Ishikawa (cell line): ENCODE data around the gene PSAP.

ENCODE experiments used
- CEBPB ChIP-seq: IDR thresholded peaks from 2 replicates; pipeline ENCODE4 v1.6.1; 2012
- CREB1 ChIP-seq: IDR thresholded peaks from 2 replicates; pipeline ENCODE4 v1.6.1; 2012; ENCODE audit warnings: low read depth
- EGR1 ChIP-seq: IDR thresholded peaks from 2 replicates; pipeline ENCODE4 v1.6.1; 2012
- EP300 ChIP-seq: IDR thresholded peaks from 2 replicates; pipeline ENCODE4 v1.6.1; 2012; ENCODE audit warnings: borderline replicate concordance
- FOXM1 ChIP-seq: IDR thresholded peaks from 2 replicates; pipeline ENCODE4 v1.6.1; 2012; ENCODE audit warnings: low read depth, borderline replicate concordance
- NFIC ChIP-seq: IDR thresholded peaks from 2 replicates; pipeline ENCODE4 v1.6.1; 2012
- RAD21 ChIP-seq: IDR thresholded peaks from 2 replicates; pipeline ENCODE4 v1.6.1; 2012; ENCODE audit warnings: low read depth
- TAF1 ChIP-seq: IDR thresholded peaks from 2 replicates; pipeline ENCODE4 v1.6.1; 2012; ENCODE audit warnings: low read depth, mild to moderate bottlenecking
- TCF12 ChIP-seq: IDR thresholded peaks from 2 replicates; pipeline ENCODE4 v1.6.1; 2012; ENCODE audit warnings: low read depth
- TEAD4 ChIP-seq: IDR thresholded peaks from 2 replicates; pipeline ENCODE4 v1.6.1; 2012
- YY1 ChIP-seq: IDR thresholded peaks from 2 replicates; pipeline ENCODE4 v1.6.1; 2012; ENCODE audit warnings: low read depth
- ZBTB7A ChIP-seq: IDR thresholded peaks from 2 replicates; pipeline ENCODE4 v1.6.1; 2012; ENCODE audit warnings: low read depth
- TF ChIP-seq, protein P1 (sequence below): IDR thresholded peaks from 2 replicates; pipeline ENCODE4 v1.6.1; 2012; ENCODE audit warnings: low read depth, mild to moderate bottlenecking
- TF ChIP-seq, protein P2 (sequence below): IDR thresholded peaks from 2 replicates; pipeline ENCODE4 v1.6.1; 2012
- TF ChIP-seq, protein P3 (sequence below): IDR thresholded peaks from 2 replicates; pipeline ENCODE4 v1.6.1; 2012

The PSAP gene

DNA sequence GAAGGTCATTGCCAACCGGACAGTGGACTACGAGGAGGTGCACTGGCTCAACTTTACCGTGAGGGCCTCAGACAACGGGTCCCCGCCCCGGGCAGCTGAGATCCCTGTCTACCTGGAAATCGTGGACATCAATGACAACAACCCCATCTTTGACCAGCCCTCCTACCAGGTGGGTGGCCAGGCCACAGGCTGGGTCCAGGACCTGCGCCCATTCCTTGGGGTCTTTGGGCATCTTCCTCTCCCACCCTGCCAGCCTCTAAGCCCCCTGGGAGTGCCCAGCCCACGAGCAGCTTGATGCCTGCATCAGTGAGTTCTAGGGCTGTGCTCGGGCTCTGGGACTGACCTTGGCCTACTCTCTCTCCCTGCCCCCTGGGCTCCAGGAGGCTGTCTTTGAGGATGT lies 51.9 kb downstream of the PSAP start:
- no peak for TF ChIP-seq CREB1
- TF ChIP-seq EP300, result no peak
- no peak for TF ChIP-seq ZBTB7A
- TF ChIP-seq YY1, result no peak
- TF ChIP-seq TCF12, result no peak
- no peak for TF ChIP-seq FOXM1

DNA sequence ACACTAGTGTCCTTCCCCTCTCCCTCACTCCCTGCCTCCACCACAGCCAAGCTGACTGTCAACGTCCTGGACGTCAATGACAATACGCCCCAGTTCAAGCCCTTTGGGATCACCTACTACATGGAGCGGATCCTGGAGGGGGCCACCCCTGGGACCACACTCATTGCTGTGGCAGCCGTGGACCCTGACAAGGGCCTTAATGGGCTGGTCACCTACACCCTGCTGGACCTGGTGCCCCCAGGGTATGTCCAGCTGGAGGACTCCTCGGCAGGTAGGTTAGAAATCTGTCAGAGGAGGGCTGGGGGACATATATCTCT lies 52.8 kb downstream of the PSAP start:
- TF ChIP-seq ZBTB7A (no peak), CREB1 (no peak), EGR1 (no peak), RAD21 (no peak), NFIC (no peak), TAF1 (no peak), EP300 (no peak), FOXM1 (no peak), TEAD4 (no peak), YY1 (no peak)
- TF ChIP-seq, protein P1, sequence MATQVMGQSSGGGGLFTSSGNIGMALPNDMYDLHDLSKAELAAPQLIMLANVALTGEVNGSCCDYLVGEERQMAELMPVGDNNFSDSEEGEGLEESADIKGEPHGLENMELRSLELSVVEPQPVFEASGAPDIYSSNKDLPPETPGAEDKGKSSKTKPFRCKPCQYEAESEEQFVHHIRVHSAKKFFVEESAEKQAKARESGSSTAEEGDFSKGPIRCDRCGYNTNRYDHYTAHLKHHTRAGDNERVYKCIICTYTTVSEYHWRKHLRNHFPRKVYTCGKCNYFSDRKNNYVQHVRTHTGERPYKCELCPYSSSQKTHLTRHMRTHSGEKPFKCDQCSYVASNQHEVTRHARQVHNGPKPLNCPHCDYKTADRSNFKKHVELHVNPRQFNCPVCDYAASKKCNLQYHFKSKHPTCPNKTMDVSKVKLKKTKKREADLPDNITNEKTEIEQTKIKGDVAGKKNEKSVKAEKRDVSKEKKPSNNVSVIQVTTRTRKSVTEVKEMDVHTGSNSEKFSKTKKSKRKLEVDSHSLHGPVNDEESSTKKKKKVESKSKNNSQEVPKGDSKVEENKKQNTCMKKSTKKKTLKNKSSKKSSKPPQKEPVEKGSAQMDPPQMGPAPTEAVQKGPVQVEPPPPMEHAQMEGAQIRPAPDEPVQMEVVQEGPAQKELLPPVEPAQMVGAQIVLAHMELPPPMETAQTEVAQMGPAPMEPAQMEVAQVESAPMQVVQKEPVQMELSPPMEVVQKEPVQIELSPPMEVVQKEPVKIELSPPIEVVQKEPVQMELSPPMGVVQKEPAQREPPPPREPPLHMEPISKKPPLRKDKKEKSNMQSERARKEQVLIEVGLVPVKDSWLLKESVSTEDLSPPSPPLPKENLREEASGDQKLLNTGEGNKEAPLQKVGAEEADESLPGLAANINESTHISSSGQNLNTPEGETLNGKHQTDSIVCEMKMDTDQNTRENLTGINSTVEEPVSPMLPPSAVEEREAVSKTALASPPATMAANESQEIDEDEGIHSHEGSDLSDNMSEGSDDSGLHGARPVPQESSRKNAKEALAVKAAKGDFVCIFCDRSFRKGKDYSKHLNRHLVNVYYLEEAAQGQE, result no peak
- TF ChIP-seq, protein P2, sequence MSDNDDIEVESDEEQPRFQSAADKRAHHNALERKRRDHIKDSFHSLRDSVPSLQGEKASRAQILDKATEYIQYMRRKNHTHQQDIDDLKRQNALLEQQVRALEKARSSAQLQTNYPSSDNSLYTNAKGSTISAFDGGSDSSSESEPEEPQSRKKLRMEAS, result no peak
- TF ChIP-seq, protein P3, sequence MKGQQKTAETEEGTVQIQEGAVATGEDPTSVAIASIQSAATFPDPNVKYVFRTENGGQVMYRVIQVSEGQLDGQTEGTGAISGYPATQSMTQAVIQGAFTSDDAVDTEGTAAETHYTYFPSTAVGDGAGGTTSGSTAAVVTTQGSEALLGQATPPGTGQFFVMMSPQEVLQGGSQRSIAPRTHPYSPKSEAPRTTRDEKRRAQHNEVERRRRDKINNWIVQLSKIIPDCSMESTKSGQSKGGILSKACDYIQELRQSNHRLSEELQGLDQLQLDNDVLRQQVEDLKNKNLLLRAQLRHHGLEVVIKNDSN, result no peak

DNA sequence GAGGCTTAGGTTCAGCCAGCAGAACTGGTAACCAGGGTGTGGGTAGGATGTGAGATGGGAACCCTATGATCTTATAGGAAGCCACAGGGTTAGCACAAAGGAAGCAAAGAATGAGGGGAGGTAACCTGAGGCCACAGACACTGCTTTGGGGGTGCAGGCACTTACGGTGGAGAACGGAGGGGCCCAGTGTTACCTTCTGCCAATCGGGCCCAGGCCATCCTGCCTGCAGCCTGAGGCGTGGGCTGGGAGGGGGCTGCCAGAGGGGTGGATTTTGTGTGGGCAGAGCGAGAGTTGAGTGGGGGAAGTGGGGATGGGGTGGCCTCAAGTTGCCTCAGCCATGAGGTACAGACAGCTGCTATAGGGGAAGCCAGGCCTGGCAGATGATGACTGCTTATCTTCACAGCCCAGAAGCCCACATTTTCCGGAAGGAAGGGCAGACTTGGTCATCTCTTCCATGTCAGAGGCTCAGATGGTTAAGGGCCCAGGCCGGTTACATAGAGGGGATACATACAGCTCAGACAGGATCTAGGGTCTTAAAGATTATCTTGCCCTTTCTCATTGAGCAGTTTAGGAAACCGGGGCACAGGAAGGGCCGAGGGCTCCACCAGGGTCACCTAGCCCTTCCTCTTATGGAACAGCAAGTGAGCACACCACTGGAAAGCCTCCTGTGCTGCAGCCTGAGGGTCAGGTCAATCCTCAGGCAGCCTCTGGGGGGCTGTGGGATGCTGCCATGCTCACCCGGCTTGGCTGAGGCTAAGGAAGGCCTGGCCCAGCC lies 53.3 kb downstream of the PSAP start:
- TF ChIP-seq TAF1 (no peak), CEBPB (no peak), CREB1 (no peak), NFIC (no peak)

DNA sequence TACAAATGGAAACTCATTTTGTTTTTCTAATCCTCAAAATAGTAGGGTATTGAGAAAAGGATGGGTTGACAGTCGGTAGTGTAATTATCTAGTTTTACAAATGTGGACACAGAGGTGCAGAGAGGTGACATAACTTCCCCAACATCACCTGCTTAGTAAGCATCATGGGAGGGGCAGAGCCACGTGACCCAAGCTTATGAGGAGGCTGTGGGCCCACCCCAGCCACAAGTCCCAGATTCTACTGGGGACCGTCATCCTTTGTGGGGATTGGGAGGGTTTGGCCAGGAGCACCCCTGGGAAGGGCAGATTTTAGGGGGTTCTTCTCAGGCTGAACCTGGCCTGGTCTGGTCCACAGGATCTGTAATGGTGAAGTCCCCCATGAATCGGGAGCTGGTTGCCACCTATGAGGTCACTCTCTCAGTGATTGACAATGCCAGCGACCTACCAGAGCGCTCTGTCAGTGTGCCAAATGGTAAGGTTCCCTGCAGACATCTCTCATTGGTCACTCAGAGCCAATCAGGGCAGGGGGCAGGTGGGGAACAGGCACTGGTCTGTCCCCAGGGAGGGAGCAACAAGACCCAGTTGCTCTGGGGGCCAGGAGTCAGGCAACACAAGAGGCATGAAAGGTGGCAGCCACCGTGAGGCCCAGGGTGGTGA lies 54.2 kb downstream of the PSAP start:
- no peak for TF ChIP-seq YY1
- TF ChIP-seq, protein P1, result no peak
- no peak for TF ChIP-seq CEBPB
- TF ChIP-seq RAD21, result no peak
- no peak for TF ChIP-seq EP300
- no peak for TF ChIP-seq ZBTB7A
- TF ChIP-seq, protein P3, result no peak
- TF ChIP-seq TAF1, result no peak
- no peak for TF ChIP-seq EGR1
- TF ChIP-seq NFIC, result no peak
- no peak for TF ChIP-seq TCF12
- TF ChIP-seq, protein P2, result no peak
- no peak for TF ChIP-seq TEAD4
- TF ChIP-seq FOXM1, result no peak
- no peak for TF ChIP-seq CREB1

DNA sequence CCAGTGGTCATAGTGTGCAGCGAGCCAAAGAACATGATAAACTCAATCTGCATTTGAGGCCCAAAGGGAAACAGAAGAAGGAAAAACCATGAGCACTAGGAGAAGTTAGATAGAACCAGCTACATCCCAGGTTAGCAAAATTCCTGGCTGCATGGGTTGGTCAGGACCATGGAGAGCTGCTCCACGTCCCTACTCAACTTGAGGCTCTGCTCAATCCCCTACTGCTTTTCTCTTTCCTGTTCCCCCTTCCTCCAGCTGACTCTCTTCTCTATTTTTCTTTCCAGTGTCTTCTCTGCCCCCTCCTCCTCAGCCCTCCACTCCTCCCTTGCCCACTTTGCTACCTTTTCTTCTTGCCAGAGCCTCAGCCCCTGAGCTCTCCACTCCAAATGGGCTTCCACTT lies 55.8 kb downstream of the PSAP start:
- no peak for TF ChIP-seq TAF1
- TF ChIP-seq, protein P1, result peak; percentile 95
